K562 (cell line): Measurements from ENCODE around the gene C2orf42. TPM values are rescaled to one million over a fixed set of nuclear protein-coding genes. Genes with fewer than 3 reads are reported as not detected.
A peak's percentile ranks its signal among the peaks of the same experiment; 100 is the strongest.

Source experiments
- BMI1 ChIP-seq: fragments of 150-350 bp; IDR thresholded peaks from 2 replicates; pipeline ENCODE4 v1.6.1; 2014; ENCODE audit warnings: low read length
- CBX1 ChIP-seq: sonication (generic); IDR thresholded peaks from 2 replicates; pipeline ENCODE4 v1.6.1; 2016; ENCODE audit warnings: antibody characterized with exemption, low read depth, mild to moderate bottlenecking
- ELF4 ChIP-seq: fragments of 450-650 bp; formaldehyde crosslinking; IDR thresholded peaks from 2 replicates; pipeline ENCODE4 v1.4.0; 2022; ENCODE audit warnings: missing genetic modification characterization
- GATA2 ChIP-seq: sonication (generic); formaldehyde crosslinking; IDR thresholded peaks from 2 replicates; pipeline ENCODE4 v1.4.0; 2020; ENCODE audit warnings: mild to moderate bottlenecking, missing genetic modification reagents
- HDAC6 ChIP-seq: IDR thresholded peaks from 2 replicates; pipeline ENCODE4 v1.6.1; 2012; ENCODE audit warnings: low read depth, mild to moderate bottlenecking, control low read depth, inconsistent platforms, low read length, moderate library complexity
- PTBP1 ChIP-seq: fragments of 200-400 bp; formaldehyde crosslinking; IDR thresholded peaks from 2 replicates; pipeline ENCODE4 v1.6.1; 2017; ENCODE audit warnings: low read depth, low read length
- RFX1 ChIP-seq: fragments of 450-650 bp; IDR thresholded peaks from 2 replicates; pipeline ENCODE4 v1.6.1; 2016; ENCODE audit warnings: mild to moderate bottlenecking, moderate library complexity
- TEAD2 ChIP-seq: fragments of 450-650 bp; IDR thresholded peaks from 2 replicates; pipeline ENCODE4 v1.6.1; 2016; ENCODE audit warnings: missing genetic modification characterization, control low read depth, missing compliant biosample characterization
- ZBTB49 ChIP-seq: sonication (generic); formaldehyde crosslinking; IDR thresholded peaks from 2 replicates; pipeline ENCODE4 v1.8.0; 2022; ENCODE audit warnings: missing genetic modification reagents, mild to moderate bottlenecking, borderline replicate concordance
- ZNF444 ChIP-seq: fragments of 250-450 bp; sonication (Bioruptor Pico); IDR thresholded peaks from 2 replicates; pipeline ENCODE4 v1.4.0; 2020; ENCODE audit warnings: mild to moderate bottlenecking, moderate library complexity
- ZNF668 ChIP-seq: fragments of 250-450 bp; sonication (Bioruptor Pico); IDR thresholded peaks from 2 replicates; pipeline ENCODE4 v1.8.0; 2022; ENCODE audit warnings: mild to moderate bottlenecking, inconsistent platforms
- polyA plus RNA-seq, 8 experiments: library from polyadenylated mRNA; depleted of rRNA in 4 of 8; stranded (reverse) in 5 of 8; unstranded in 3 of 8; fragments of >200 nt; fragmentation: Nextera tagmentation in 2 of 8; fragmentation: Illumina TruSeq in 1 of 8; extraction: Ambion mirVana in 2 of 8; extraction: Trizol in 1 of 8; gene quantifications; 2 replicates each; pipeline versions ENCODE4 v1.2.1 to v1.2.3, GENCODE V29; 2011 to 2014; ENCODE audit warnings: inconsistent platforms in 1 of 8, missing spikeins in 1 of 8
- total RNA-seq, 7 experiments: library from RNA; depleted of rRNA in 6 of 7; stranded (reverse); fragments of >200 nt in 6 of 7; fragmentation: Illumina TruSeq in 2 of 7; extraction: Trizol in 2 of 7; gene quantifications; 2 replicates each; pipeline versions ENCODE4 v1.2.1 to v1.2.3, GENCODE V29; 2011 to 2021; ENCODE audit warnings: low replicate concordance in 1 of 7
- TF ChIP-seq, protein P1 (sequence below), 2 experiments: fragments of 250-450 bp in 1 of 2; fragments of 450-650 bp in 1 of 2; sonication (Bioruptor Pico) in 1 of 2; IDR thresholded peaks; 2 replicates each; pipeline versions ENCODE4 v1.6.1 to v1.8.0; 2016 to 2021; ENCODE audit warnings: mild to moderate bottlenecking in 2 of 2, moderate library complexity in 2 of 2, missing compliant biosample characterization in 1 of 2, missing genetic modification characterization in 1 of 2
- TF ChIP-seq, protein P2 (sequence below): fragments of 200-600 bp; sonication (generic); IDR thresholded peaks from one replicate; pipeline ENCODE4 v1.6.1; 2012; ENCODE audit warnings: mild to moderate bottlenecking, low read depth, low read length, inconsistent platforms

Gene C2orf42
- total and polyA plus RNA-seq, 9 of the 15 experiments (the other 6 are each of a cell fraction or from before 2014, with no cell fraction given) = 4.6 to 10.9 (median 7.5) TPM

DNA sequence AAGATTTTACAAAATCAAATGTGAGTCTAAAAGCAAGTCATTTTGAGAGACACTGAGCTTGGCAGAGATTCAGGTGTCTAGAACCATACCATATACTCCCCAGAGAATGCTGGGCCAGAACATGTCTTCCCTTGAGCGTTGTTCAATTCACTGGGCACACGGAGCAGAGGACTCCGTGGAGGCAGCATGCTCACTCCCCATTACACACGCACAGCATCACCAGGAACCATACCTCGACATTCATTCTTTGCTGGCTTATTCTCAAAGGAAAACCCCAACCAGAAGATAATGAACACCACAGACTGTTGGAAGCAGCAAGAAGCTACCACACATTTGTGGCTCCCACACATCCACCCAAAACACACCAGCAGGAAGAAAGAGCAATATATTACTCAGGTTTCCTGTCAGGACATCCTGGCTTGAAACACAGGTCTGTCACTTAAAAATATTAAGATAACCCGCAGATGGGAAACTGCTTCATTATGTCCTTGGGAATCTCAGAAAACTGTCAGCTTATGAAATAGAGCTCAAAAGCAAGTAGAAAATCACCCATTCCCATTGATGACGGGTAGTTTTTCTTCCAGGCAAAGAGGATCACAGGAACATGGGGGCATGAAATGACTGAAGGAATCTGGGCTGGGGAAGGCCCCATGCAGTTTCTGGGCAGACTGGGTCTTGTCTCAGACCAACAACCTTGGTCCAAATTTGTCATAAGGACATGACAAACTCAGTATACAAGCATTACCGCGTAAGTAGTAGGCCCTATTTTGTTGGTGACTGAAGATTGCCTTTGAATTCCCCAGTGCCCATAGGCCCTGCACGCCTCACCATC lies 57.1 kb downstream of the C2orf42 start (continued):
- TF ChIP-seq, protein P1, sequence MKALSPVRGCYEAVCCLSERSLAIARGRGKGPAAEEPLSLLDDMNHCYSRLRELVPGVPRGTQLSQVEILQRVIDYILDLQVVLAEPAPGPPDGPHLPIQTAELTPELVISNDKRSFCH (CRISPR knock-in tag; IDR thresholded peaks at IDR 0.05) = no peak
- TF ChIP-seq, protein P1 (tag; IDR thresholded peaks at IDR 0.05) = no peak
- no peak for TF ChIP-seq HDAC6
- no peak for TF ChIP-seq GATA2 (CRISPR knock-in tag)
- no peak for TF ChIP-seq TEAD2 (tag)
- no peak for TF ChIP-seq ELF4
- TF ChIP-seq, protein P2, sequence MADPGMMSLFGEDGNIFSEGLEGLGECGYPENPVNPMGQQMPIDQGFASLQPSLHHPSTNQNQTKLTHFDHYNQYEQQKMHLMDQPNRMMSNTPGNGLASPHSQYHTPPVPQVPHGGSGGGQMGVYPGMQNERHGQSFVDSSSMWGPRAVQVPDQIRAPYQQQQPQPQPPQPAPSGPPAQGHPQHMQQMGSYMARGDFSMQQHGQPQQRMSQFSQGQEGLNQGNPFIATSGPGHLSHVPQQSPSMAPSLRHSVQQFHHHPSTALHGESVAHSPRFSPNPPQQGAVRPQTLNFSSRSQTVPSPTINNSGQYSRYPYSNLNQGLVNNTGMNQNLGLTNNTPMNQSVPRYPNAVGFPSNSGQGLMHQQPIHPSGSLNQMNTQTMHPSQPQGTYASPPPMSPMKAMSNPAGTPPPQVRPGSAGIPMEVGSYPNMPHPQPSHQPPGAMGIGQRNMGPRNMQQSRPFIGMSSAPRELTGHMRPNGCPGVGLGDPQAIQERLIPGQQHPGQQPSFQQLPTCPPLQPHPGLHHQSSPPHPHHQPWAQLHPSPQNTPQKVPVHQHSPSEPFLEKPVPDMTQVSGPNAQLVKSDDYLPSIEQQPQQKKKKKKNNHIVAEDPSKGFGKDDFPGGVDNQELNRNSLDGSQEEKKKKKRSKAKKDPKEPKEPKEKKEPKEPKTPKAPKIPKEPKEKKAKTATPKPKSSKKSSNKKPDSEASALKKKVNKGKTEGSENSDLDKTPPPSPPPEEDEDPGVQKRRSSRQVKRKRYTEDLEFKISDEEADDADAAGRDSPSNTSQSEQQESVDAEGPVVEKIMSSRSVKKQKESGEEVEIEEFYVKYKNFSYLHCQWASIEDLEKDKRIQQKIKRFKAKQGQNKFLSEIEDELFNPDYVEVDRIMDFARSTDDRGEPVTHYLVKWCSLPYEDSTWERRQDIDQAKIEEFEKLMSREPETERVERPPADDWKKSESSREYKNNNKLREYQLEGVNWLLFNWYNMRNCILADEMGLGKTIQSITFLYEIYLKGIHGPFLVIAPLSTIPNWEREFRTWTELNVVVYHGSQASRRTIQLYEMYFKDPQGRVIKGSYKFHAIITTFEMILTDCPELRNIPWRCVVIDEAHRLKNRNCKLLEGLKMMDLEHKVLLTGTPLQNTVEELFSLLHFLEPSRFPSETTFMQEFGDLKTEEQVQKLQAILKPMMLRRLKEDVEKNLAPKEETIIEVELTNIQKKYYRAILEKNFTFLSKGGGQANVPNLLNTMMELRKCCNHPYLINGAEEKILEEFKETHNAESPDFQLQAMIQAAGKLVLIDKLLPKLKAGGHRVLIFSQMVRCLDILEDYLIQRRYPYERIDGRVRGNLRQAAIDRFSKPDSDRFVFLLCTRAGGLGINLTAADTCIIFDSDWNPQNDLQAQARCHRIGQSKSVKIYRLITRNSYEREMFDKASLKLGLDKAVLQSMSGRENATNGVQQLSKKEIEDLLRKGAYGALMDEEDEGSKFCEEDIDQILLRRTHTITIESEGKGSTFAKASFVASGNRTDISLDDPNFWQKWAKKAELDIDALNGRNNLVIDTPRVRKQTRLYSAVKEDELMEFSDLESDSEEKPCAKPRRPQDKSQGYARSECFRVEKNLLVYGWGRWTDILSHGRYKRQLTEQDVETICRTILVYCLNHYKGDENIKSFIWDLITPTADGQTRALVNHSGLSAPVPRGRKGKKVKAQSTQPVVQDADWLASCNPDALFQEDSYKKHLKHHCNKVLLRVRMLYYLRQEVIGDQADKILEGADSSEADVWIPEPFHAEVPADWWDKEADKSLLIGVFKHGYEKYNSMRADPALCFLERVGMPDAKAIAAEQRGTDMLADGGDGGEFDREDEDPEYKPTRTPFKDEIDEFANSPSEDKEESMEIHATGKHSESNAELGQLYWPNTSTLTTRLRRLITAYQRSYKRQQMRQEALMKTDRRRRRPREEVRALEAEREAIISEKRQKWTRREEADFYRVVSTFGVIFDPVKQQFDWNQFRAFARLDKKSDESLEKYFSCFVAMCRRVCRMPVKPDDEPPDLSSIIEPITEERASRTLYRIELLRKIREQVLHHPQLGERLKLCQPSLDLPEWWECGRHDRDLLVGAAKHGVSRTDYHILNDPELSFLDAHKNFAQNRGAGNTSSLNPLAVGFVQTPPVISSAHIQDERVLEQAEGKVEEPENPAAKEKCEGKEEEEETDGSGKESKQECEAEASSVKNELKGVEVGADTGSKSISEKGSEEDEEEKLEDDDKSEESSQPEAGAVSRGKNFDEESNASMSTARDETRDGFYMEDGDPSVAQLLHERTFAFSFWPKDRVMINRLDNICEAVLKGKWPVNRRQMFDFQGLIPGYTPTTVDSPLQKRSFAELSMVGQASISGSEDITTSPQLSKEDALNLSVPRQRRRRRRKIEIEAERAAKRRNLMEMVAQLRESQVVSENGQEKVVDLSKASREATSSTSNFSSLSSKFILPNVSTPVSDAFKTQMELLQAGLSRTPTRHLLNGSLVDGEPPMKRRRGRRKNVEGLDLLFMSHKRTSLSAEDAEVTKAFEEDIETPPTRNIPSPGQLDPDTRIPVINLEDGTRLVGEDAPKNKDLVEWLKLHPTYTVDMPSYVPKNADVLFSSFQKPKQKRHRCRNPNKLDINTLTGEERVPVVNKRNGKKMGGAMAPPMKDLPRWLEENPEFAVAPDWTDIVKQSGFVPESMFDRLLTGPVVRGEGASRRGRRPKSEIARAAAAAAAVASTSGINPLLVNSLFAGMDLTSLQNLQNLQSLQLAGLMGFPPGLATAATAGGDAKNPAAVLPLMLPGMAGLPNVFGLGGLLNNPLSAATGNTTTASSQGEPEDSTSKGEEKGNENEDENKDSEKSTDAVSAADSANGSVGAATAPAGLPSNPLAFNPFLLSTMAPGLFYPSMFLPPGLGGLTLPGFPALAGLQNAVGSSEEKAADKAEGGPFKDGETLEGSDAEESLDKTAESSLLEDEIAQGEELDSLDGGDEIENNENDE = no peak
- no peak for TF ChIP-seq RFX1
- no peak for TF ChIP-seq BMI1
- TF ChIP-seq ZNF668 = 0 out of 2 replicates have a peak, but pooled peaks have one; percentile 32
- no peak for TF ChIP-seq ZNF444 (CRISPR knock-in tag)
- TF ChIP-seq ZBTB49 (CRISPR knock-in tag) = no peak
- no peak for TF ChIP-seq PTBP1
- no peak for TF ChIP-seq CBX1
